ENCODE data around the gene KLHL4.
"Not testable (repeated sequence)": the region's sequence is repeated elsewhere in the genome, so short reads cannot be mapped to it uniquely, and the experiment has no call there.

KLHL4 gene, protein sequence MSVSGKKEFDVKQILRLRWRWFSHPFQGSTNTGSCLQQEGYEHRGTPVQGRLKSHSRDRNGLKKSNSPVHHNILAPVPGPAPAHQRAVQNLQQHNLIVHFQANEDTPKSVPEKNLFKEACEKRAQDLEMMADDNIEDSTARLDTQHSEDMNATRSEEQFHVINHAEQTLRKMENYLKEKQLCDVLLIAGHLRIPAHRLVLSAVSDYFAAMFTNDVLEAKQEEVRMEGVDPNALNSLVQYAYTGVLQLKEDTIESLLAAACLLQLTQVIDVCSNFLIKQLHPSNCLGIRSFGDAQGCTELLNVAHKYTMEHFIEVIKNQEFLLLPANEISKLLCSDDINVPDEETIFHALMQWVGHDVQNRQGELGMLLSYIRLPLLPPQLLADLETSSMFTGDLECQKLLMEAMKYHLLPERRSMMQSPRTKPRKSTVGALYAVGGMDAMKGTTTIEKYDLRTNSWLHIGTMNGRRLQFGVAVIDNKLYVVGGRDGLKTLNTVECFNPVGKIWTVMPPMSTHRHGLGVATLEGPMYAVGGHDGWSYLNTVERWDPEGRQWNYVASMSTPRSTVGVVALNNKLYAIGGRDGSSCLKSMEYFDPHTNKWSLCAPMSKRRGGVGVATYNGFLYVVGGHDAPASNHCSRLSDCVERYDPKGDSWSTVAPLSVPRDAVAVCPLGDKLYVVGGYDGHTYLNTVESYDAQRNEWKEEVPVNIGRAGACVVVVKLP

DNA sequence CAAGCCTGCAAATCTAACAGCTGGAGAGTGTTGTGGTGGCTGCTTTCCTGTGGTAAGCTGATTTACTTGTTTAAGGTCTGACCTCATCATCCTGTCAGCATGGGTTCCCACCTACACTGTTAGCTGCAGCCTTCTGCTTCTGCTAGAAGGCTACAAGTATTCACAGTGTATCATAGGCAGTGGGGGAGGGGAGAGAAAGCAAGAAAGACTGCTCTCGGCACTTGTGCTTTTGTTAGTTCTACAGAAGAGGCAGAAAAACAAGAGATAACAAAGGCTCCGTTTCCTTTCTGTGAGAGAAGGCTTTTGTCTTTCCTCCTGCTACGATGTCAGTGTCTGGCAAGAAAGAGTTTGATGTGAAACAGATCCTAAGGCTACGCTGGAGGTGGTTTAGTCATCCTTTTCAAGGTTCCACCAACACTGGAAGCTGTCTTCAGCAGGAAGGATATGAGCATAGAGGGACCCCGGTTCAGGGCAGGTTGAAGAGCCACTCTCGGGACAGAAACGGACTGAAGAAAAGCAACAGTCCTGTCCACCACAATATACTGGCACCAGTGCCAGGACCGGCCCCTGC lies at the start of gene KLHL4:
Gene KLHL4, plus strand, starts transcription at position 232 of the 571 bp plus-strand sequence. Its CDS starts 92 bp downstream, at position 324.
- peak within 1 kb of the TSS; percentile 64 for H3K4me3 ChIP-seq (ENCODE audit: low read depth, low read length)
- in situ Hi-C loops (cut with HindIII; ENCODE audit: low sequenced_read_pairs): no loop called here
- DNase-seq (ENCODE audit: low read depth, low spot score): peak; percentile 96
- TF ChIP-seq, protein P1, sequence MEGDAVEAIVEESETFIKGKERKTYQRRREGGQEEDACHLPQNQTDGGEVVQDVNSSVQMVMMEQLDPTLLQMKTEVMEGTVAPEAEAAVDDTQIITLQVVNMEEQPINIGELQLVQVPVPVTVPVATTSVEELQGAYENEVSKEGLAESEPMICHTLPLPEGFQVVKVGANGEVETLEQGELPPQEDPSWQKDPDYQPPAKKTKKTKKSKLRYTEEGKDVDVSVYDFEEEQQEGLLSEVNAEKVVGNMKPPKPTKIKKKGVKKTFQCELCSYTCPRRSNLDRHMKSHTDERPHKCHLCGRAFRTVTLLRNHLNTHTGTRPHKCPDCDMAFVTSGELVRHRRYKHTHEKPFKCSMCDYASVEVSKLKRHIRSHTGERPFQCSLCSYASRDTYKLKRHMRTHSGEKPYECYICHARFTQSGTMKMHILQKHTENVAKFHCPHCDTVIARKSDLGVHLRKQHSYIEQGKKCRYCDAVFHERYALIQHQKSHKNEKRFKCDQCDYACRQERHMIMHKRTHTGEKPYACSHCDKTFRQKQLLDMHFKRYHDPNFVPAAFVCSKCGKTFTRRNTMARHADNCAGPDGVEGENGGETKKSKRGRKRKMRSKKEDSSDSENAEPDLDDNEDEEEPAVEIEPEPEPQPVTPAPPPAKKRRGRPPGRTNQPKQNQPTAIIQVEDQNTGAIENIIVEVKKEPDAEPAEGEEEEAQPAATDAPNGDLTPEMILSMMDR (IDR thresholded peaks at IDR 0.05; ENCODE audit: low read depth, low read length): no peak

GRCh38 chrX:87468941-87469340 lies 48.7 kb upstream of the KLHL4 start:
- in situ Hi-C loops (cut with HindIII; ENCODE audit: low sequenced_read_pairs): no loop called here
- TF ChIP-seq, protein P1 (IDR thresholded peaks at IDR 0.05; ENCODE audit: low read depth, low read length): no peak
- no peak for DNase-seq (ENCODE audit: low read depth, low spot score)
- H3K4me3 ChIP-seq (ENCODE audit: low read depth, low read length): no peak overlapping the region

- TF ChIP-seq, protein P1 (IDR thresholded peaks at IDR 0.05; ENCODE audit: low read depth, low read length): no peak
- H3K4me3 ChIP-seq (ENCODE audit: low read depth, low read length): no peak overlapping the region
- in situ Hi-C loops (cut with HindIII; ENCODE audit: low sequenced_read_pairs): no loop called here
- no peak for DNase-seq (ENCODE audit: low read depth, low spot score)
Observed at GRCh38 chrX:87475793-87476192, 41.8 kb upstream of the KLHL4 start.

GRCh38 chrX:87478703-87479102 lies 38.9 kb upstream of the KLHL4 start:
- in situ Hi-C loops (cut with HindIII; ENCODE audit: low sequenced_read_pairs): not testable (repeated sequence)

DNA sequence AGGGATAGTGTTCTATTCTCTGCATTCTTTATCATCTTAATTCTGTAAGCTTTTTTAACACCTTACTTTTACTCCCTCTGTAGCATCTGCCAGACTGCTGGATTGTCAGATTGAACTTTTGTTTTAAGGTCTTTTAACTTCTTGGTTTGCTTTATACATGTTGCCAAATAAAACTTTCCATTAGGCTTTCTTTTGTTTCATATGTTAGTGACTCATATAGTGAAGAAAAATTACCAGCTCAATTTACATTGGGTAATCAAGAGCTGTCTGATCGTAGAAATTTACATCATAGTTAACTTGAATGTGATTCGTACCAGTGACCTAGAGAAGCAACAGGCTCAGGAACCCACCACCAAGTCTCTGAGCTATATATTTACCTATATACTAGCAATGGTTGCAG lies 28.5 kb upstream of the KLHL4 start:
- peak; percentile 11 for DNase-seq (ENCODE audit: low read depth, low spot score)
- TF ChIP-seq, protein P1 (IDR thresholded peaks at IDR 0.05; ENCODE audit: low read depth, low read length): no peak
- H3K4me3 ChIP-seq (ENCODE audit: low read depth, low read length): no peak overlapping the region
- in situ Hi-C loops (cut with HindIII; ENCODE audit: low sequenced_read_pairs): no loop called here

More at GRCh38 chrX:87478703-87479102, 38.9 kb upstream of the KLHL4 start:
- H3K4me3 ChIP-seq (ENCODE audit: low read depth, low read length); DNase-seq (ENCODE audit: low read depth, low spot score): not testable (repeated sequence)

DNA sequence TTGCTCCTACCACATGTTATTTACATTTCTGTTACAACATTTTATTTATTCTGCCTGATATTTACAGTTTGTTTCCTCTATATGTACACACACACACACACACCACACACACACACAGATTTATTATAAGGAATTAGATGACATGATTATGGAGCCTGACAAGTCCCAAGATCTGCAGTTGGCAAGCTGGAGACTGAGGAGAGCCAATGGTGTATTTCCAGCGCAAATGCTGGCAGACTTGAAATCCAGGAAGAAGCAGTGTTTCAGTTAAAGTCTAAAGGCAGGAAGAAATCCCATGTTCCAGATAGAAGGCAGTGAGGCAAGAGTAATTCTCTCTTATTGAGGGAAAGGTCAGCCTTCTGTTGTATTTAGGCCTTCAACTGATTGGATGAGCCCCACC lies 1.8 kb upstream of the KLHL4 start:
- TF ChIP-seq, protein P1 (IDR thresholded peaks at IDR 0.05; ENCODE audit: low read depth, low read length): no peak
- DNase-seq (ENCODE audit: low read depth, low spot score): no peak
- in situ Hi-C loops (cut with HindIII; ENCODE audit: low sequenced_read_pairs): no loop called here
- H3K4me3 ChIP-seq (ENCODE audit: low read depth, low read length): no peak overlapping the region

Data from astrocyte of the spinal cord (primary cell).